SK-N-SH (cell line): ENCODE results near the gene ASCC2. TPM values are rescaled to one million over a fixed set of nuclear protein-coding genes. Genes with fewer than 3 reads are reported as not detected.
A peak's percentile ranks its signal among the peaks of the same experiment; 100 is the strongest.

Experiments used
- CTCF ChIA-PET: fragments of 300-600, 350-600 bp; formaldehyde crosslinking; extraction: SDS; loops from one replicate; lab custom pipeline; 2021; lab: Yijun Ruan, JAX
- POLR2A ChIA-PET: fragments of 350-600 bp; sonication (Branson Sonifier 250); formaldehyde crosslinking; extraction: SDS; loops from one replicate; lab custom pipeline; 2020; ENCODE audit warnings: antibody characterized with exemption, inconsistent platforms; lab: Yijun Ruan, JAX
- DNase-seq: peaks from one replicate; pipeline ENCODE4 v3.0.0; 2012
- H2AFZ ChIP-seq: fragments of 200-600 bp; sonication (generic); 2 replicates; pipeline ENCODE4 v1.8.1; 2016; ENCODE audit warnings: antibody characterized with exemption, mild to moderate bottlenecking, low read depth
- H3F3A ChIP-seq: fragments of 200-600 bp; sonication (generic); replicated peaks from 2 replicates; pipeline ENCODE3; 2016; ENCODE audit warnings: antibody characterized with exemption, mild to moderate bottlenecking; ENCODE audit not compliant: insufficient read depth
- H3K27ac ChIP-seq, 2 experiments: fragments of 200-500 bp in 1 of 2; fragments of 200-600 bp in 1 of 2; sonication (Bioruptor generic) in 1 of 2; sonication (generic), shearing (Covaris generic) in 1 of 2; 2 replicates each; pipeline versions ENCODE4 v1.5.1 to v1.6.1; 2014 to 2016; ENCODE audit warnings: low read depth in 2 of 2, inconsistent platforms in 1 of 2, low read length in 1 of 2, mild to moderate bottlenecking in 1 of 2, mixed read lengths in 1 of 2
- H3K27me3 ChIP-seq: fragments of 200-600 bp; sonication (generic), shearing (Covaris generic); 2 replicates; pipeline ENCODE4 v1.6.1; 2016; ENCODE audit warnings: mixed run types; ENCODE audit not compliant: insufficient read depth
- H3K36me3 ChIP-seq, 2 experiments: fragments of 200-500 bp in 1 of 2; fragments of 200-600 bp in 1 of 2; sonication (Bioruptor generic) in 1 of 2; sonication (generic) in 1 of 2; replicated peaks in 1 of 2; 2 replicates each; pipeline versions ENCODE3 to v1.5.1; 2014 to 2016; ENCODE audit warnings: low read length in 1 of 2, mild to moderate bottlenecking in 1 of 2; ENCODE audit not compliant: insufficient read depth in 2 of 2, control insufficient read depth in 1 of 2
- H3K4me1 ChIP-seq, 2 experiments: fragments of 200-500 bp in 1 of 2; fragments of 200-600 bp in 1 of 2; sonication (Bioruptor generic) in 1 of 2; sonication (generic), shearing (Covaris generic) in 1 of 2; 2 replicates each; pipeline versions ENCODE4 v1.5.1 to v1.6.1; 2014 to 2016; ENCODE audit warnings: low read depth in 1 of 2, low read length in 1 of 2, mixed run types in 1 of 2; ENCODE audit not compliant: insufficient read depth in 2 of 2, control insufficient read depth in 1 of 2
- H3K4me2 ChIP-seq: fragments of 200-600 bp; sonication (generic), shearing (Covaris generic); 2 replicates; pipeline ENCODE4 v1.6.1; 2017; ENCODE audit warnings: mixed run types
- H3K4me3 ChIP-seq, 2 experiments: fragments of 200-500 bp in 1 of 2; fragments of 200-600 bp in 1 of 2; sonication (Bioruptor generic) in 1 of 2; sonication (generic), shearing (Covaris generic) in 1 of 2; 2 replicates each; pipeline versions ENCODE4 v1.5.1 to v1.8.1; 2014 to 2016; ENCODE audit warnings: low read depth in 2 of 2, inconsistent platforms in 1 of 2, low read length in 1 of 2, mild to moderate bottlenecking in 1 of 2, mixed read lengths in 1 of 2, moderate library complexity in 1 of 2
- H3K79me2 ChIP-seq: fragments of 200-600 bp; sonication (generic); 2 replicates; pipeline ENCODE4 v1.8.1; 2017; ENCODE audit warnings: mild to moderate bottlenecking; ENCODE audit not compliant: insufficient read depth
- H3K9ac ChIP-seq: fragments of 200-600 bp; sonication (generic); 2 replicates; pipeline ENCODE4 v1.6.1; 2017; ENCODE audit warnings: mixed run types
- H3K9me2 ChIP-seq: fragments of 200-600 bp; sonication (generic); 2 replicates; pipeline ENCODE4 v1.6.1; 2017; ENCODE audit warnings: mixed run types
- H3K9me3 ChIP-seq: fragments of 200-600 bp; sonication (generic); 2 replicates; pipeline ENCODE4 v1.6.1; 2017; ENCODE audit warnings: mixed run types, mild to moderate bottlenecking, moderate library complexity
- H4K20me1 ChIP-seq: fragments of 200-600 bp; sonication (generic); 2 replicates; pipeline ENCODE4 v1.6.1; 2017; ENCODE audit warnings: mild to moderate bottlenecking, mixed run types; ENCODE audit not compliant: insufficient read depth
- CTCF ChIP-seq: fragments of 200-600 bp; sonication (generic); IDR thresholded peaks from 2 replicates; pipeline ENCODE4 v1.6.1; 2017; ENCODE audit warnings: antibody characterized with exemption, mild to moderate bottlenecking, moderate library complexity
- EZH2phosphoT487 ChIP-seq: fragments of 200-600 bp; sonication (generic); IDR thresholded peaks from 2 replicates; pipeline ENCODE4 v1.6.1; 2017; ENCODE audit warnings: low read depth, mixed run types, mild to moderate bottlenecking, antibody characterized with exemption, moderate library complexity, borderline replicate concordance
- FOSL2 ChIP-seq: IDR thresholded peaks from 2 replicates; pipeline ENCODE4 v1.4.0; 2012; ENCODE audit warnings: low read depth, mild to moderate bottlenecking, moderate library complexity, borderline replicate concordance
- FOXM1 ChIP-seq: IDR thresholded peaks from 2 replicates; pipeline ENCODE4 v1.4.0; 2012; ENCODE audit warnings: low read depth, mild to moderate bottlenecking
- IRF3 ChIP-seq: fragments of 150-350 bp; IDR thresholded peaks from 2 replicates; pipeline ENCODE4 v1.6.1; 2016; ENCODE audit warnings: mild to moderate bottlenecking, low read depth, low read length
- MAX ChIP-seq: IDR thresholded peaks from 2 replicates; pipeline ENCODE4 v1.4.0; 2012; ENCODE audit warnings: low read depth
- MXI1 ChIP-seq: IDR thresholded peaks from 2 replicates; pipeline ENCODE4 v1.6.1; 2012; ENCODE audit warnings: mild to moderate bottlenecking, low read depth, low read length, improper control_type of control experiment
- POLR2AphosphoS5 ChIP-seq: IDR thresholded peaks from 2 replicates; pipeline ENCODE4 v1.6.1; 2012; ENCODE audit warnings: low read depth, low read length
- RAD21 ChIP-seq: IDR thresholded peaks from 2 replicates; pipeline ENCODE4 v1.6.1; 2012; ENCODE audit warnings: mild to moderate bottlenecking, low read length
- SIN3A ChIP-seq: IDR thresholded peaks from 2 replicates; pipeline ENCODE4 v1.6.1; 2012; ENCODE audit warnings: low read depth, mild to moderate bottlenecking, low read length, moderate library complexity, borderline replicate concordance
- TAF1 ChIP-seq: IDR thresholded peaks from 2 replicates; pipeline ENCODE4 v1.6.1; 2012; ENCODE audit warnings: low read depth, mild to moderate bottlenecking, low read length, moderate library complexity, borderline replicate concordance
- TEAD4 ChIP-seq: IDR thresholded peaks from 2 replicates; pipeline ENCODE4 v1.4.0; 2012; ENCODE audit warnings: mild to moderate bottlenecking, borderline replicate concordance; ENCODE audit not compliant: insufficient read depth
- WGBS: methylation state at CpG from one replicate; pipeline ENCODE4 v1.1.6; 2017; ENCODE audit warnings: low lambda C conversion rate; 5-methylcytosine and 5-hydroxymethylcytosine counted together
- polyA plus RNA-seq, 3 experiments: library from polyadenylated mRNA; depleted of rRNA; stranded (reverse); fragments of >200 nt; gene quantifications; 2 replicates each; pipeline ENCODE4 v1.2.3, GENCODE V29; 2012

Gene ASCC2
- polyA plus RNA-seq, 1 of the 3 experiments (the other 2 are of a cell fraction) = 82.0 TPM

GRCh38 chr22:29856496-29856895, 18.4 kb upstream of the ASCC2 start:
- no peak for TF ChIP-seq FOSL2
- no peak for TF ChIP-seq TEAD4
- no peak for TF ChIP-seq CTCF
- TF ChIP-seq FOXM1 = no peak
- TF ChIP-seq RAD21 = no peak
- no peak for TF ChIP-seq MXI1
- no peak for TF ChIP-seq IRF3
- no peak for TF ChIP-seq EZH2phosphoT487
- TF ChIP-seq, all 33 proteins: peak for 0
- ChIA-PET CTCF (no interaction called here), POLR2A (no interaction called here)
- no peak overlapping the region for H3K9ac ChIP-seq
- H3K4me1 ChIP-seq = peaks cover 0 to 6% of the 10 kb centered on the region in 2 experiments; a peak in 1 of 4 replicates
- no peak for DNase-seq
- no peaks in the 10 kb centered on the region for H3K9me3 ChIP-seq
- H4K20me1 ChIP-seq = no peaks in the 10 kb centered on the region
- WGBS = 74% methylated on average over 3 of the region's 3 CpGs
- H3K27me3 ChIP-seq = no peaks in the 10 kb centered on the region
- no peak overlapping the region for H3K4me3 ChIP-seq
- no peak overlapping the region for H3K27ac ChIP-seq
- H3K4me2 ChIP-seq = no peak overlapping the region
- H3F3A ChIP-seq = no peaks in the 10 kb centered on the region
- no peaks in the 10 kb centered on the region for H3K9me2 ChIP-seq
- H2AFZ ChIP-seq = no peak overlapping the region
- no peaks in the 10 kb centered on the region for H3K36me3 ChIP-seq
- no peaks in the 10 kb centered on the region for H3K79me2 ChIP-seq

GRCh38 chr22:29855611-29856181, 17.6 kb upstream of the ASCC2 start:
- Histone ChIP-seq H3K36me3 (no peaks in the 10 kb centered on the region), H3K4me3 (no peak overlapping the region), H4K20me1 (no peaks in the 10 kb centered on the region), H3K9me2 (no peaks in the 10 kb centered on the region), H3K9ac (no peak overlapping the region), H3K4me1 (peaks cover 0 to 6% of the 10 kb centered on the region in 2 experiments; a peak in 1 of 4 replicates), H3F3A (no peaks in the 10 kb centered on the region), H3K4me2 (no peak overlapping the region), H3K9me3 (no peaks in the 10 kb centered on the region), H2AFZ (no peak overlapping the region), H3K27ac (no peak overlapping the region), H3K27me3 (no peaks in the 10 kb centered on the region), H3K79me2 (no peaks in the 10 kb centered on the region)
- POLR2A ChIA-PET = no interaction called here
- CTCF ChIA-PET = interaction anchor here (0.9 kb wide), 1 partner anchor 26 kb away, joined by 3 read pairs; no protein-coding TSS in a partner anchor
- 75% methylated on average over 9 of the region's 10 CpGs for WGBS
- no peak for TF ChIP-seq MAX
- no peak for TF ChIP-seq TAF1
- TF ChIP-seq POLR2AphosphoS5 = no peak
- TF ChIP-seq RAD21 = 0 out of 2 replicates have a peak, but pooled peaks have one; percentile 7
- TF ChIP-seq SIN3A = no peak
- DNase-seq = no peak
